GM18520 (cell line): ENCODE results near the gene AARSD1.
"Not testable (repeated sequence)": the region's sequence is repeated elsewhere in the genome, so short reads cannot be mapped to it uniquely, and the experiment has no call there.

Source experiments
- ATAC-seq: cut with Tn5 transposase; IDR thresholded peaks from one replicate; pipeline ENCODE4 v1.9.1; 2021; ENCODE audit not compliant: unreplicated experiment

The AARSD1 gene

GRCh38 chr17:42920922-42921321 is 43.3 kb downstream of the AARSD1 start:
- ATAC-seq = no peak

GRCh38 chr17:42920106-42920900 is 44.0 kb downstream of the AARSD1 start:
- no peak for ATAC-seq

- ATAC-seq = not testable (repeated sequence)
Measured at GRCh38 chr17:42919522-42920077, 44.7 kb downstream of the AARSD1 start.

GRCh38 chr17:42918902-42919521 is 45.2 kb downstream of the AARSD1 start:
- no peak for ATAC-seq

GRCh38 chr17:42917236-42917603 is 47.0 kb downstream of the AARSD1 start:
- no peak for ATAC-seq

GRCh38 chr17:42916388-42917235 is 47.6 kb downstream of the AARSD1 start:
- not testable (repeated sequence) for ATAC-seq

GRCh38 chr17:42915288-42915687 is 49.0 kb downstream of the AARSD1 start:
- not testable (repeated sequence) for ATAC-seq

- no peak for ATAC-seq
Measured at GRCh38 chr17:42913981-42914617, 50.2 kb downstream of the AARSD1 start.

- no peak for ATAC-seq
Measured at GRCh38 chr17:42913522-42913921, 50.7 kb downstream of the AARSD1 start.

- no peak for ATAC-seq
Measured at GRCh38 chr17:42908872-42909700, 55.2 kb downstream of the AARSD1 start.

GRCh38 chr17:42906772-42907446 is 57.3 kb downstream of the AARSD1 start:
- ATAC-seq = no peak

- ATAC-seq = no peak
Measured at GRCh38 chr17:42904110-42904469, 60.2 kb downstream of the AARSD1 start.

- ATAC-seq = no peak
Measured at GRCh38 chr17:42901535-42902229, 62.6 kb downstream of the AARSD1 start.
